ENCODE measurements around the gene PFKL. TPM values are rescaled to one million over a fixed set of nuclear protein-coding genes. Genes with fewer than 3 reads are reported as not detected.

Gene PFKL
- total and polyA plus RNA-seq, 2 experiments from 2014 or later: 40.3 to 106 TPM

DNA sequence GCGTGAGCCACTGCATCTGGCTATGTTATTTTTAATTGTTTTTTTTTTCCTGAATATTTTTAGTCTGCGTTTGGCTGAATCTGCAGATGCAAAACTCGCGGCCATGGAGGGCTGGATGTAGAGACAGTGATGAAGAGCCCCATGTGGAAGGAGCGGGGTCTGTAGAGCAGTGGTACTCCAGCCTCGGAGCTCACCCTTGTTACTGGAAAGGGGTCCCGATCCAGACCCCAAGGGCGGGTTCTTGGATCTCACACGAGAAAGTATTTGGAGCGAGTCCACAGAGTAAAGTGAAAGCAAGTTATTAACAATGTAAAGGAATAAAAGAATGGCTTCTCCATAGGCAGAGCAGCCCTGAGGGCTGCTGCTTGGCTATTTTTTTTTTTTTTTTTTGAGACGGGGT lies 56.3 kb downstream of the PFKL start:
- Histone ChIP-seq H4K20me1 (replicated peaks; ENCODE audit: insufficient read depth) (no peaks in the 10 kb centered on the region), H3K27ac (ENCODE audit: low read depth) (no peak overlapping the region), H3F3A (replicated peaks; ENCODE audit: low read depth) (no peaks in the 10 kb centered on the region), H2AFZ (no peak overlapping the region), H3K4me3 (no peak overlapping the region), H3K36me3 (ENCODE audit: insufficient read depth) (no peaks in the 10 kb centered on the region), H3K79me2 (replicated peaks; ENCODE audit: insufficient read depth) (no peaks in the 10 kb centered on the region), H3K4me2 (no peak overlapping the region), H3K4me1 (ENCODE audit: insufficient read depth) (no peaks in the 10 kb centered on the region; the same call in 1 of the 2 replicates), H3K9me2 (ENCODE audit: insufficient read depth) (peaks cover 3% of the 10 kb centered on the region; the same call in 1 of the 2 replicates), H3K27me3 (ENCODE audit: insufficient read depth) (peaks cover 10% of the 10 kb centered on the region)
- Mint-ChIP-seq H3K9me3 (no peaks in the 10 kb centered on the region; the same call in 2 of the 3 replicates), H3K27me3 (ENCODE audit: insufficient read depth, low read depth, poor library complexity) (peaks cover 18% of the 10 kb centered on the region), H3K4me1 (no peaks in the 10 kb centered on the region), H3K4me3 (no peak overlapping the region), H3K36me3 (ENCODE audit: low read depth) (no peaks in the 10 kb centered on the region), H3K27ac (no peak overlapping the region)
- TF ChIP-seq STAT1 (IDR thresholded peaks at IDR 0.05; ENCODE audit: unreplicated experiment) (no peak), ZNF331 (CRISPR knock-in tag; IDR thresholded peaks at IDR 0.05; ENCODE audit: low read depth) (no peak), REST (IDR thresholded peaks at IDR 0.05; ENCODE audit: unreplicated experiment) (no peak), EZH2phosphoT487 (IDR thresholded peaks at IDR 0.05; ENCODE audit: unreplicated experiment) (no peak), ZNF114 (CRISPR knock-in tag; IDR thresholded peaks at IDR 0.05) (no peak), JUNB (IDR thresholded peaks at IDR 0.05; ENCODE audit: unreplicated experiment) (no peak), EZH2 (IDR thresholded peaks at IDR 0.05; ENCODE audit: low read depth, unreplicated experiment) (no peak), NANOG (IDR thresholded peaks at IDR 0.05; ENCODE audit: borderline replicate concordance) (no peak), POLR2AphosphoS5 (IDR thresholded peaks at IDR 0.05; ENCODE audit: low read depth) (no peak)
- TF ChIP-seq, protein P1, sequence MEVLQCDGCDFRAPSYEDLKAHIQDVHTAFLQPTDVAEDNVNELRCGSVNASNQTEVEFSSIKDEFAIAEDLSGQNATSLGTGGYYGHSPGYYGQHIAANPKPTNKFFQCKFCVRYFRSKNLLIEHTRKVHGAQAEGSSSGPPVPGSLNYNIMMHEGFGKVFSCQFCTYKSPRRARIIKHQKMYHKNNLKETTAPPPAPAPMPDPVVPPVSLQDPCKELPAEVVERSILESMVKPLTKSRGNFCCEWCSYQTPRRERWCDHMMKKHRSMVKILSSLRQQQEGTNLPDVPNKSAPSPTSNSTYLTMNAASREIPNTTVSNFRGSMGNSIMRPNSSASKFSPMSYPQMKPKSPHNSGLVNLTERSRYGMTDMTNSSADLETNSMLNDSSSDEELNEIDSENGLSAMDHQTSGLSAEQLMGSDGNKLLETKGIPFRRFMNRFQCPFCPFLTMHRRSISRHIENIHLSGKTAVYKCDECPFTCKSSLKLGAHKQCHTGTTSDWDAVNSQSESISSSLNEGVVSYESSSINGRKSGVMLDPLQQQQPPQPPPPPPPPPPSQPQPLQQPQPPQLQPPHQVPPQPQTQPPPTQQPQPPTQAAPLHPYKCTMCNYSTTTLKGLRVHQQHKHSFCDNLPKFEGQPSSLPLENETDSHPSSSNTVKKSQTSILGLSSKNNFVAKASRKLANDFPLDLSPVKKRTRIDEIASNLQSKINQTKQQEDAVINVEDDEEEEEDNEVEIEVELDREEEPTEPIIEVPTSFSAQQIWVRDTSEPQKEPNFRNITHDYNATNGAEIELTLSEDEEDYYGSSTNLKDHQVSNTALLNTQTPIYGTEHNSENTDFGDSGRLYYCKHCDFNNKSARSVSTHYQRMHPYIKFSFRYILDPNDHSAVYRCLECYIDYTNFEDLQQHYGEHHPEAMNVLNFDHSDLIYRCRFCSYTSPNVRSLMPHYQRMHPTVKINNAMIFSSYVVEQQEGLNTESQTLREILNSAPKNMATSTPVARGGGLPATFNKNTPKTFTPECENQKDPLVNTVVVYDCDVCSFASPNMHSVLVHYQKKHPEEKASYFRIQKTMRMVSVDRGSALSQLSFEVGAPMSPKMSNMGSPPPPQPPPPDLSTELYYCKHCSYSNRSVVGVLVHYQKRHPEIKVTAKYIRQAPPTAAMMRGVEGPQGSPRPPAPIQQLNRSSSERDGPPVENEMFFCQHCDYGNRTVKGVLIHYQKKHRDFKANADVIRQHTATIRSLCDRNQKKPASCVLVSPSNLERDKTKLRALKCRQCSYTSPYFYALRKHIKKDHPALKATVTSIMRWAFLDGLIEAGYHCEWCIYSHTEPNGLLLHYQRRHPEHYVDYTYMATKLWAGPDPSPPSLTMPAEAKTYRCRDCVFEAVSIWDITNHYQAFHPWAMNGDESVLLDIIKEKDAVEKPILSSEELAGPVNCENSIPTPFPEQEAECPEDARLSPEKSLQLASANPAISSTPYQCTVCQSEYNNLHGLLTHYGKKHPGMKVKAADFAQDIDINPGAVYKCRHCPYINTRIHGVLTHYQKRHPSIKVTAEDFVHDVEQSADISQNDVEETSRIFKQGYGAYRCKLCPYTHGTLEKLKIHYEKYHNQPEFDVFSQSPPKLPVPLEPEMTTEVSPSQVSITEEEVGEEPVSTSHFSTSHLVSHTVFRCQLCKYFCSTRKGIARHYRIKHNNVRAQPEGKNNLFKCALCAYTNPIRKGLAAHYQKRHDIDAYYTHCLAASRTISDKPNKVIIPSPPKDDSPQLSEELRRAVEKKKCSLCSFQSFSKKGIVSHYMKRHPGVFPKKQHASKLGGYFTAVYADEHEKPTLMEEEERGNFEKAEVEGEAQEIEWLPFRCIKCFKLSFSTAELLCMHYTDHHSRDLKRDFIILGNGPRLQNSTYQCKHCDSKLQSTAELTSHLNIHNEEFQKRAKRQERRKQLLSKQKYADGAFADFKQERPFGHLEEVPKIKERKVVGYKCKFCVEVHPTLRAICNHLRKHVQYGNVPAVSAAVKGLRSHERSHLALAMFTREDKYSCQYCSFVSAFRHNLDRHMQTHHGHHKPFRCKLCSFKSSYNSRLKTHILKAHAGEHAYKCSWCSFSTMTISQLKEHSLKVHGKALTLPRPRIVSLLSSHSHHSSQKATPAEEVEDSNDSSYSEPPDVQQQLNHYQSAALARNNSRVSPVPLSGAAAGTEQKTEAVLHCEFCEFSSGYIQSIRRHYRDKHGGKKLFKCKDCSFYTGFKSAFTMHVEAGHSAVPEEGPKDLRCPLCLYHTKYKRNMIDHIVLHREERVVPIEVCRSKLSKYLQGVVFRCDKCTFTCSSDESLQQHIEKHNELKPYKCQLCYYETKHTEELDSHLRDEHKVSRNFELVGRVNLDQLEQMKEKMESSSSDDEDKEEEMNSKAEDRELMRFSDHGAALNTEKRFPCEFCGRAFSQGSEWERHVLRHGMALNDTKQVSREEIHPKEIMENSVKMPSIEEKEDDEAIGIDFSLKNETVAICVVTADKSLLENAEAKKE (CRISPR knock-in tag; IDR thresholded peaks at IDR 0.05): no peak
- ATAC-seq (no peak), DNase-seq (ENCODE audit: low spot score) (no peak)
